HG03520 (cell line): ENCODE results near the gene FRY.

Experiments
- ATAC-seq: cut with Tn5 transposase; IDR thresholded peaks from one replicate; pipeline ENCODE4 v1.9.1; 2021; ENCODE audit warnings: mild to moderate bottlenecking, moderate library complexity; ENCODE audit not compliant: unreplicated experiment

FRY gene

GRCh38 chr13:32164622-32165268, 133.2 kb downstream of the FRY start:
- peak; percentile 50 for ATAC-seq

- no peak for ATAC-seq
These were observed 134.2 kb downstream of the FRY start for GRCh38 chr13:32165796-32166195.

- ATAC-seq, result no peak
These were observed 136.6 kb downstream of the FRY start for GRCh38 chr13:32168131-32168530.

- no peak for ATAC-seq
These were observed 139.3 kb downstream of the FRY start for GRCh38 chr13:32170841-32171240.

- no peak for ATAC-seq
These were observed 142.3 kb downstream of the FRY start for GRCh38 chr13:32173881-32174280.

GRCh38 chr13:32174366-32174765, 142.8 kb downstream of the FRY start:
- no peak for ATAC-seq

GRCh38 chr13:32175307-32175706, 143.7 kb downstream of the FRY start:
- ATAC-seq, result no peak

GRCh38 chr13:32175943-32176342, 144.4 kb downstream of the FRY start:
- no peak for ATAC-seq

- no peak for ATAC-seq
These were observed 145.1 kb downstream of the FRY start for GRCh38 chr13:32176696-32177095.

GRCh38 chr13:32178763-32179162, 147.2 kb downstream of the FRY start:
- no peak for ATAC-seq

- ATAC-seq, result no peak
These were observed 148.1 kb downstream of the FRY start for GRCh38 chr13:32179708-32180107.

- no peak for ATAC-seq
These were observed 156.1 kb downstream of the FRY start for GRCh38 chr13:32187651-32188050.

- ATAC-seq, result no peak
These were observed 160.0 kb downstream of the FRY start for GRCh38 chr13:32191452-32191998.

- no peak for ATAC-seq
These were observed 164.1 kb downstream of the FRY start for GRCh38 chr13:32195713-32196112.

- ATAC-seq, result no peak
These were observed 167.6 kb downstream of the FRY start for GRCh38 chr13:32199168-32199567.

- ATAC-seq, result no peak
These were observed 169.2 kb downstream of the FRY start for GRCh38 chr13:32200741-32201140.

GRCh38 chr13:32201809-32202208, 170.2 kb downstream of the FRY start:
- ATAC-seq, result no peak

- ATAC-seq, result no peak
These were observed 170.7 kb downstream of the FRY start for GRCh38 chr13:32202268-32202667.

- ATAC-seq, result no peak
These were observed 171.6 kb downstream of the FRY start for GRCh38 chr13:32203221-32203620.

- no peak for ATAC-seq
These were observed 172.2 kb downstream of the FRY start for GRCh38 chr13:32203736-32204135.

- ATAC-seq, result no peak
These were observed 174.0 kb downstream of the FRY start for GRCh38 chr13:32205431-32206096.

GRCh38 chr13:32206097-32206740, 174.6 kb downstream of the FRY start:
- no peak for ATAC-seq
